ENCODE measurements around the gene TRABD. TPM values are rescaled to one million over a fixed set of nuclear protein-coding genes. Genes with fewer than 3 reads are reported as not detected.
"Not testable (repeated sequence)": the region's sequence is repeated elsewhere in the genome, so short reads cannot be mapped to it uniquely, and the experiment has no call there.

TRABD gene
- total RNA-seq, 1 experiment from 2014 or later: 55.7 TPM

- intact Hi-C loops (cut with micrococcal nuclease; ENCODE audit: unreplicated experiment) (no loop called here), in situ Hi-C loops (cut with HindIII; ENCODE audit: low pct_unique_long_range_greater_than_20kb, low sequenced_read_pairs) (no loop called here)
- DNase-seq (ENCODE audit: low read depth, low spot score) (no peak), ATAC-seq (no peak)
- BruUV-seq (replicated peaks): no TSS peak
- no peaks in the 10 kb centered on the region for H3K36me3 ChIP-seq (ENCODE audit: control insufficient read depth, insufficient read depth, low read length)
- ChIA-PET CTCF (no interaction called here), POLR2A (no interaction called here)
- H3K9me3 ChIP-seq (ENCODE audit: control insufficient read depth, insufficient read depth, low read depth, low read length): no peaks in the 10 kb centered on the region
- no peaks in the 10 kb centered on the region for H3K27me3 ChIP-seq (ENCODE audit: control insufficient read depth, insufficient read depth, low read length)
- H3K4me3 ChIP-seq (ENCODE audit: low read depth in 2 of 2, low read length in 2 of 2): no peak overlapping the region
- TF ChIP-seq TCF7L2 (IDR thresholded peaks at IDR 0.05; ENCODE audit: low read depth, low read length) (no peak), POLR2AphosphoS5 (IDR thresholded peaks at IDR 0.05; ENCODE audit: low read depth, low read length) (no peak)
- no peak overlapping the region for H3K27ac ChIP-seq (ENCODE audit: low read length)
- no peaks in the 10 kb centered on the region for H3K4me1 ChIP-seq (ENCODE audit: control insufficient read depth, insufficient read depth, low read length)
Measured at GRCh38 chr22:50167689-50168489, 17.8 kb upstream of the TRABD start.

GRCh38 chr22:50168490-50169180, 17.1 kb upstream of the TRABD start:
- ATAC-seq; CTCF ChIA-PET; H3K27ac ChIP-seq (ENCODE audit: low read length); intact Hi-C loops (cut with micrococcal nuclease; ENCODE audit: unreplicated experiment); POLR2A ChIA-PET; H3K36me3 ChIP-seq (ENCODE audit: control insufficient read depth, insufficient read depth, low read length); H3K4me1 ChIP-seq (ENCODE audit: control insufficient read depth, insufficient read depth, low read length); H3K27me3 ChIP-seq (ENCODE audit: control insufficient read depth, insufficient read depth, low read length); H3K9me3 ChIP-seq (ENCODE audit: control insufficient read depth, insufficient read depth, low read depth, low read length); in situ Hi-C loops (cut with HindIII; ENCODE audit: low pct_unique_long_range_greater_than_20kb, low sequenced_read_pairs); BruUV-seq (replicated peaks); H3K4me3 ChIP-seq (ENCODE audit: low read depth in 2 of 2, low read length in 2 of 2); DNase-seq (ENCODE audit: low read depth, low spot score): not testable (repeated sequence)

- Histone ChIP-seq H3K4me1 (ENCODE audit: control insufficient read depth, insufficient read depth, low read length) (no peaks in the 10 kb centered on the region), H3K27me3 (ENCODE audit: control insufficient read depth, insufficient read depth, low read length) (no peaks in the 10 kb centered on the region), H3K9me3 (ENCODE audit: control insufficient read depth, insufficient read depth, low read depth, low read length) (no peaks in the 10 kb centered on the region), H3K36me3 (ENCODE audit: control insufficient read depth, insufficient read depth, low read length) (no peaks in the 10 kb centered on the region), H3K4me3 (ENCODE audit: low read depth in 2 of 2, low read length in 2 of 2) (no peak overlapping the region; a peak in 1 of 4 replicates), H3K27ac (ENCODE audit: low read length) (no peak overlapping the region)
- ATAC-seq: no peak
- TF ChIP-seq POLR2AphosphoS5 (IDR thresholded peaks at IDR 0.05; ENCODE audit: low read depth, low read length) (no peak), REST (IDR thresholded peaks at IDR 0.05; ENCODE audit: insufficient read depth in 1 of 2, low read depth in 2 of 2, low read length in 1 of 2) (no peak), CTCF (IDR thresholded peaks at IDR 0.05) (no peak)
- CTCF ChIA-PET: no interaction called here
- POLR2A ChIA-PET: no interaction called here
- BruUV-seq (replicated peaks): no TSS peak
- no peak for DNase-seq (ENCODE audit: low read depth, low spot score)
- in situ Hi-C loops (cut with HindIII; ENCODE audit: low pct_unique_long_range_greater_than_20kb, low sequenced_read_pairs): no loop called here
- intact Hi-C loops (cut with micrococcal nuclease; ENCODE audit: unreplicated experiment): no loop called here
Measured at GRCh38 chr22:50169181-50169759, 16.4 kb upstream of the TRABD start.
